GM19438 (cell line): ENCODE data around the gene VASN.

Experiments
- ATAC-seq: cut with Tn5 transposase; IDR thresholded peaks from one replicate; pipeline ENCODE4 v1.9.1; 2021; ENCODE audit warnings: low read depth; ENCODE audit not compliant: unreplicated experiment

VASN gene

GRCh38 chr16:4416200-4417032, 44.8 kb downstream of the VASN start, which contains the start of gene CORO7:
CORO7 (minus strand) TSS chr16:4416596; CDS start chr16:4416518, 78 bp downstream.
- ATAC-seq = peak; percentile 51

DNA sequence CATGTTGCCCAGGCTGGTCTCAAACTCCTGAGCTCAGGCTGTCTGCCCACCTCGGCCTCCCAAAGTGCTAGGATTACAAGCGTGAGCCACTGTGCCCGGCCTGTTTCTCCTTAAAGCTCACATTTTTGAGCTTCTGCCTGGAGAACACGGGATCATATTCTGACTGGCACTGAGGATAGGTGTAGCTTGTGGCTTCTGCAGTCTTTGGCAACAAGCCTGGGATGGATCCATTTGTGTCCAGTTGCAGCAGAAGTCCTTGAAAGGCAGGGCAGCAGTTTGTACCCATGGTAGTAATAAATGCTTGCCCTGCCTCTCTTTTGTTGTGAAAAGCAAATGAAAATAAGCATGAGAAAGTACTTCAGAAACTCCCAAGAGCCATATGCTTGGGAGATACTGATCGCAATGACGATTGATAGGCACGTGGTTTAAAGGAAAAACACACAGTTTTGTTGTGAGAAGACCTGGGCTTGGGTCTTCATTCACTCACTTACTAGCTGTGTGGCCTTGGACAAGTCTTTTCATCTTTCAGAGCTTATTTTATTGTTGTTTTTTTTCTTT, 47.8 kb downstream of the VASN start:
- ATAC-seq = no peak

GRCh38 chr16:4420505-4421105, 49.0 kb downstream of the VASN start:
- ATAC-seq = no peak

- ATAC-seq = peak; percentile 91
Measured at GRCh38 chr16:4425378-4426020, 53.9 kb downstream of the VASN start, which contains the start of gene DNAJA3. DNAJA3 (plus strand) TSS chr16:4425868; CDS start chr16:4425882, 14 bp downstream.

GRCh38 chr16:4426021-4426684, 54.5 kb downstream of the VASN start:
- peak; percentile 25 for ATAC-seq

GRCh38 chr16:4426722-4427372, 55.2 kb downstream of the VASN start:
- no peak for ATAC-seq

- no peak for ATAC-seq
Measured at GRCh38 chr16:4428500-4428899, 56.9 kb downstream of the VASN start.

GRCh38 chr16:4431023-4431422, 59.4 kb downstream of the VASN start:
- ATAC-seq = no peak
